B cell (primary cell): ENCODE data around the gene ATP10A. TPM values are rescaled to one million over a fixed set of nuclear protein-coding genes. Genes with fewer than 3 reads are reported as not detected.

Experiments used
- ATAC-seq: fragments of 200-7000 bp; cut with Tn5 transposase; one replicate; pipeline ENCODE4 v1.10.0; 2021; ENCODE audit warnings: low read depth, mild to moderate bottlenecking, moderate number of reproducible peaks, moderate library complexity
- CTCF ChIA-PET: fragments of 350-600 bp; sonication (Branson Sonifier 250); formaldehyde crosslinking; loops from one replicate; lab custom pipeline; 2021; ENCODE audit warnings: antibody characterized with exemption, inconsistent platforms; lab: Charles Lee
- POLR2A ChIA-PET: fragments of 350-600 bp; sonication (Branson Sonifier 250); formaldehyde crosslinking; loops from one replicate; lab custom pipeline; 2021; ENCODE audit warnings: antibody characterized with exemption; lab: Charles Lee
- DNase-seq: peaks from one replicate; pipeline ENCODE4 v3.0.0; 2013
- H2AFZ ChIP-seq: 2 replicates; pipeline ENCODE4 v1.6.1; 2012; ENCODE audit warnings: mild to moderate bottlenecking, low read depth, low read length; ENCODE audit not compliant: insufficient read depth, poor library complexity, severe bottlenecking
- H3K27ac ChIP-seq, 2 donors: 1 replicate in 1 of 2; 2 replicates in 1 of 2; pipeline ENCODE4 v1.5.1; 2012 to 2013; ENCODE audit warnings: low read length in 2 of 2, mild to moderate bottlenecking in 2 of 2, moderate library complexity in 1 of 2
- H3K27me3 ChIP-seq, 4 experiments: fragments of 200-600 bp in 1 of 4; sonication (generic) in 1 of 4; replicated peaks in 1 of 4; 1 replicate in 2 of 4; 2 replicates in 2 of 4; pipeline versions ENCODE4 v1.6.1 to v1.7.0; 2013 to 2016; ENCODE audit warnings: low read length in 3 of 4, mild to moderate bottlenecking in 2 of 4, mixed read lengths in 1 of 4, moderate library complexity in 1 of 4; ENCODE audit not compliant: insufficient read depth in 4 of 4, control insufficient read depth in 3 of 4; ENCODE audit errors: control extremely low read depth in 1 of 4
- H3K36me3 ChIP-seq, 2 experiments: replicated peaks in 1 of 2; 1 replicate in 1 of 2; 2 replicates in 1 of 2; pipeline versions ENCODE4 v1.6.1 to v1.7.1; 2013; ENCODE audit warnings: low read length in 1 of 2; ENCODE audit not compliant: insufficient read depth in 2 of 2, control insufficient read depth in 1 of 2; ENCODE audit errors: control extremely low read depth in 1 of 2, extremely low read depth in 1 of 2
- H3K4me1 ChIP-seq, 2 donors: fragments of 200-600 bp in 1 of 2; sonication (generic) in 1 of 2; 1 replicate in 1 of 2; 2 replicates in 1 of 2; pipeline versions ENCODE4 v1.5.1 to v1.6.1; 2013 to 2017; ENCODE audit warnings: low read length in 2 of 2; ENCODE audit not compliant: control insufficient read depth in 2 of 2, insufficient read depth in 2 of 2
- H3K4me2 ChIP-seq: replicated peaks from 2 replicates; pipeline ENCODE3; 2012; ENCODE audit warnings: mild to moderate bottlenecking, low read depth, low read length; ENCODE audit not compliant: poor library complexity, severe bottlenecking
- H3K4me3 ChIP-seq, 5 experiments: fragments of 200-600 bp in 1 of 5; sonication (generic) in 1 of 5; 1 replicate in 3 of 5; 2 replicates in 2 of 5; pipeline versions ENCODE4 v1.5.1 to v1.7.0; 2011 to 2016; ENCODE audit warnings: low read length in 4 of 5, mild to moderate bottlenecking in 4 of 5, low read depth in 2 of 5, control low read depth in 1 of 5, moderate library complexity in 1 of 5; ENCODE audit not compliant: insufficient read depth in 1 of 5; ENCODE audit errors: control extremely low read depth in 1 of 5, extremely low read depth in 1 of 5
- H3K79me2 ChIP-seq: fragments of 200-600 bp; sonication (generic); one replicate; pipeline ENCODE4 v1.6.0; 2016; ENCODE audit warnings: low read length; ENCODE audit not compliant: control insufficient read depth, insufficient read depth
- H3K9ac ChIP-seq: fragments of 200-600 bp; sonication (generic); 2 replicates; pipeline ENCODE4 v1.6.1; 2017; ENCODE audit warnings: mild to moderate bottlenecking, low read length, moderate library complexity
- H3K9me3 ChIP-seq, 3 donors: one replicate each; pipeline versions ENCODE4 v1.6.1 to v1.7.1; 2013; ENCODE audit warnings: low read length in 2 of 3; ENCODE audit not compliant: control insufficient read depth in 2 of 3, insufficient read depth in 1 of 3; ENCODE audit errors: control extremely low read depth in 1 of 3
- H4K20me1 ChIP-seq: 2 replicates; pipeline ENCODE4 v1.6.0; 2012; ENCODE audit warnings: mild to moderate bottlenecking, low read length; ENCODE audit not compliant: insufficient read depth, control insufficient read depth, poor library complexity, severe bottlenecking
- H3K27ac Mint-ChIP-seq: one replicate; pipeline ENCODE4 v1.8.0; 2021; ENCODE audit warnings: mixed read lengths
- H3K27me3 Mint-ChIP-seq: one replicate; pipeline ENCODE4 v1.8.0; 2021; ENCODE audit warnings: mixed read lengths
- H3K4me1 Mint-ChIP-seq: one replicate; pipeline ENCODE4 v1.8.0; 2021; ENCODE audit warnings: mixed read lengths
- H3K4me3 Mint-ChIP-seq: one replicate; pipeline ENCODE4 v1.8.0; 2021; ENCODE audit warnings: mixed read lengths
- H3K9me3 Mint-ChIP-seq: one replicate; pipeline ENCODE4 v1.8.0; 2022; ENCODE audit warnings: mixed read lengths; ENCODE audit not compliant: insufficient read depth
- EZH2 ChIP-seq: IDR thresholded peaks from 2 replicates; pipeline ENCODE4 v1.6.1; 2012; ENCODE audit warnings: borderline replicate concordance, low read depth, mild to moderate bottlenecking, moderate library complexity, low read length; ENCODE audit not compliant: insufficient read depth, poor library complexity, severe bottlenecking
- WGBS: methylation state at CpG from one replicate; pipeline ENCODE4 v1.1.5; 2013; ENCODE audit warnings: missing lambda C conversion rate; ENCODE audit not compliant: insufficient coverage; 5-methylcytosine and 5-hydroxymethylcytosine counted together
- intact Hi-C: fragments of 100-400 bp; cut with micrococcal nuclease; formaldehyde crosslinking; loops from one replicate; pipeline ENCODE4 v1.10.0; 2022
- polyA plus RNA-seq: library from polyadenylated mRNA; depleted of rRNA; stranded (reverse); fragments of >200 nt; gene quantifications from 2 replicates; pipeline ENCODE4 v1.2.3, GENCODE V29; 2012
- total RNA-seq, 2 donors: library from RNA; stranded (reverse); fragments of 120-200 nt in 1 of 2; gene quantifications; 1 replicate in 1 of 2; 2 replicates in 1 of 2; pipeline versions ENCODE4 v1.2.3 to v1.2.4, GENCODE V29; 2013 to 2022
- TF ChIP-seq, protein P1 (sequence below): fragments of 200-600 bp; IDR thresholded peaks from one replicate; pipeline ENCODE4 v1.8.0; 2022; ENCODE audit warnings: antibody characterized with exemption, mild to moderate bottlenecking

Gene ATP10A
- total and polyA plus RNA-seq, 2 donors (not counting 1 experiment from before 2014, with no cell fraction given) = 0.21 to 0.22 TPM

DNA sequence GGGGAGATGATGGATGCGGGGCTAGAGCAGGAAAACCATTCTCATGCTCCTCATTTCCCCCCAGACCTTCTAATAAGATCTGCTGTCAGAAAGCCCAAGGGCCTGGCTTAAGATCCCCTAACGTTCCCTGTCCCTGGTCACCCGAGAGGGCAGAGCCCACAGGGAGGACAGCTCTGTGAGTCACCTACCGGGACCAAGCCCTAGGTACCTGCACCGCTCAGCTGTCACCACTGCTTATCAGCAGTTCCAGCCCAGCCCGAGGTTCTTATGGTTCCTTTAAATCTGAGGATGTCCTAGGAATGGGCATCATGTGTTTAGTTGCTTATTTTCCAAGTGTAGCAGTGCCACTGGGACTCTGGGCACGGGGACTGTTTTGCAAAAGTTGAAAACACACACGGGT is 53.0 kb downstream of the ATP10A start:
- no peak overlapping the region for H3K27ac ChIP-seq
- no peak overlapping the region for H3K9ac ChIP-seq
- H3K27me3 ChIP-seq = peaks cover 0 to 18% (median 5%) of the 10 kb centered on the region in 4 experiments
- intact Hi-C loops = no loop called here
- no peak for ATAC-seq
- H3K4me3 ChIP-seq = no peak overlapping the region
- TF ChIP-seq EZH2 = no peak
- TF ChIP-seq, protein P1, sequence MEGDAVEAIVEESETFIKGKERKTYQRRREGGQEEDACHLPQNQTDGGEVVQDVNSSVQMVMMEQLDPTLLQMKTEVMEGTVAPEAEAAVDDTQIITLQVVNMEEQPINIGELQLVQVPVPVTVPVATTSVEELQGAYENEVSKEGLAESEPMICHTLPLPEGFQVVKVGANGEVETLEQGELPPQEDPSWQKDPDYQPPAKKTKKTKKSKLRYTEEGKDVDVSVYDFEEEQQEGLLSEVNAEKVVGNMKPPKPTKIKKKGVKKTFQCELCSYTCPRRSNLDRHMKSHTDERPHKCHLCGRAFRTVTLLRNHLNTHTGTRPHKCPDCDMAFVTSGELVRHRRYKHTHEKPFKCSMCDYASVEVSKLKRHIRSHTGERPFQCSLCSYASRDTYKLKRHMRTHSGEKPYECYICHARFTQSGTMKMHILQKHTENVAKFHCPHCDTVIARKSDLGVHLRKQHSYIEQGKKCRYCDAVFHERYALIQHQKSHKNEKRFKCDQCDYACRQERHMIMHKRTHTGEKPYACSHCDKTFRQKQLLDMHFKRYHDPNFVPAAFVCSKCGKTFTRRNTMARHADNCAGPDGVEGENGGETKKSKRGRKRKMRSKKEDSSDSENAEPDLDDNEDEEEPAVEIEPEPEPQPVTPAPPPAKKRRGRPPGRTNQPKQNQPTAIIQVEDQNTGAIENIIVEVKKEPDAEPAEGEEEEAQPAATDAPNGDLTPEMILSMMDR = no peak
- peaks cover 16% of the 10 kb centered on the region for H3K4me1 Mint-ChIP-seq
- POLR2A ChIA-PET = no interaction called here
- WGBS = 95% methylated on average over 7 of the region's 8 CpGs
- CTCF ChIA-PET = no interaction called here
- H3K4me2 ChIP-seq = no peak overlapping the region
- peaks cover 44% of the 10 kb centered on the region for H3K27me3 Mint-ChIP-seq
- no peak overlapping the region for H3K27ac Mint-ChIP-seq
- no peak overlapping the region for H2AFZ ChIP-seq
- peaks cover 0 to 9% (median 0%) of the 10 kb centered on the region in 3 donors for H3K9me3 ChIP-seq
- no peaks in the 10 kb centered on the region for H4K20me1 ChIP-seq
- H3K4me3 Mint-ChIP-seq = no peak overlapping the region
- no peaks in the 10 kb centered on the region for H3K9me3 Mint-ChIP-seq
- H3K36me3 ChIP-seq = no peaks in the 10 kb centered on the region
- DNase-seq = no peak
- H3K79me2 ChIP-seq = no peaks in the 10 kb centered on the region
- peaks cover 17 to 18% of the 10 kb centered on the region in 2 donors for H3K4me1 ChIP-seq

DNA sequence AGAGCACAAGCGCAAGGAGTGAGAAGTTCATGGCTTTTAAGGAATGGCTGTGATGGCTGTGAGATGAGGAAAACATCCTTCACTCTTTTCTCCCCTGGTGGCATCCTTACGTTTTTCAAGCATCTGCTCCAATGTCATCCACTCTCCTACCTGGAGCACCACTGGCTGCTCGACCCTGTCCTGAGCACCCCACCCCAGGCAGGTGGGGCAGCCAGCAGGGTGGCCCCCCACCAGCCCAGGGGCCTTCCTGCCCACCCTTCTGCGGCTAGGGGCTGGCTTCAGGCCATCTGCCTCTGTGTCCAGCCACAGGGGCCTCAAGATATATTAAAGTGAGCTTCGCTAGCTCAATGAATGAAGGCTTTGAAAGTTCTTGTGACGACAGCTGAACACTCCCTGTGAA is 56.1 kb downstream of the ATP10A start:
- DNase-seq (no peak), ATAC-seq (no peak)
- TF ChIP-seq EZH2 = no peak
- TF ChIP-seq, protein P1 = no peak
- Histone ChIP-seq H3K9me3 (peaks cover 0 to 15% (median 0%) of the 10 kb centered on the region in 3 donors), H3K4me1 (peaks cover 33% of the 10 kb centered on the region in 2 donors), H3K4me2 (no peak overlapping the region), H4K20me1 (no peaks in the 10 kb centered on the region), H3K27ac (no peak overlapping the region), H3K4me3 (no peak overlapping the region), H2AFZ (no peak overlapping the region), H3K9ac (no peak overlapping the region), H3K36me3 (no peaks in the 10 kb centered on the region), H3K27me3 (peaks cover 0 to 3% (median 0%) of the 10 kb centered on the region in 4 experiments), H3K79me2 (no peaks in the 10 kb centered on the region)
- ChIA-PET CTCF (no interaction called here), POLR2A (no interaction called here)
- 94% methylated on average over 2 of the region's 6 CpGs for WGBS
- Mint-ChIP-seq H3K27me3 (peaks cover 27% of the 10 kb centered on the region), H3K4me3 (no peak overlapping the region), H3K27ac (no peak overlapping the region), H3K9me3 (no peaks in the 10 kb centered on the region), H3K4me1 (peaks cover 13% of the 10 kb centered on the region)
- intact Hi-C loops = no loop called here
